ENCODE results near the gene FN3K. TPM values are rescaled to one million over a fixed set of nuclear protein-coding genes. Genes with fewer than 3 reads are reported as not detected.

Gene FN3K
- total and polyA plus RNA-seq, 2 of the 13 experiments (the other 11 are each of a cell fraction or from before 2014, with no cell fraction given): 3.5 to 12.2 TPM

GRCh38 chr17:82691714-82692113 is 43.7 kb upstream of the FN3K start:
- Histone ChIP-seq H4K20me1 (ENCODE audit: insufficient read depth, low read length) (no peaks in the 10 kb centered on the region), H3K36me3 (replicated peaks in 1 of 2; ENCODE audit: control insufficient read depth in 1 of 2, insufficient read depth in 2 of 2, low read length in 2 of 2) (no peaks in the 10 kb centered on the region), H3K4me3 (replicated peaks in 1 of 3; ENCODE audit: insufficient read depth in 1 of 3, low read depth in 2 of 3, low read length in 3 of 3) (no peak overlapping the region), H3K4me1 (ENCODE audit: insufficient read depth, low read length) (peaks cover 16% of the 10 kb centered on the region), H3K9me3 (ENCODE audit: low read length) (peaks cover 15% of the 10 kb centered on the region), H3K27ac (ENCODE audit: extremely low read length, insufficient read depth, low read length) (no peak overlapping the region), H3K4me2 (ENCODE audit: low read depth, low read length) (no peak overlapping the region), H2AFZ (ENCODE audit: low read length) (no peak overlapping the region), H3K9ac (ENCODE audit: insufficient read depth, low read depth, low read length) (no peak overlapping the region), H3K79me2 (ENCODE audit: insufficient read depth, low read length) (no peaks in the 10 kb centered on the region), H3K27me3 (ENCODE audit: control insufficient read depth in 1 of 2, insufficient read depth in 2 of 2, low read length in 2 of 2) (no peaks in the 10 kb centered on the region)
- DNase-seq (ENCODE audit: low spot score): no peak
- FAIRE-seq: no peak
- in situ Hi-C loops (cut with HindIII; ENCODE audit: extremely low pct_ligation_motif_present, low pct_unique_long_range_greater_than_20kb) (no loop called here), intact Hi-C loops (cut with micrococcal nuclease; ENCODE audit: unreplicated experiment) (no loop called here)
- WGBS (ENCODE audit: low lambda C conversion rate): 88% methylated on average over 13 of the region's 17 CpGs
- TF ChIP-seq NR0B2 (CRISPR knock-in tag; IDR thresholded peaks at IDR 0.05): no peak
- no peak for TF ChIP-seq RFXANK (CRISPR knock-in tag; IDR thresholded peaks at IDR 0.05)
- no peak for TF ChIP-seq RARA (CRISPR knock-in tag; IDR thresholded peaks at IDR 0.05)
- TF ChIP-seq ZNF225 (CRISPR knock-in tag; IDR thresholded peaks at IDR 0.05): no peak
- no TSS peak for BruUV-seq (replicated peaks)
- ATAC-seq: no peak
- ChIA-PET CTCF (ENCODE audit: low intra/inter-chr PET ratio, low total read pairs) (no interaction called here), POLR2A (no interaction called here)

- in situ Hi-C loops (cut with HindIII; ENCODE audit: extremely low pct_ligation_motif_present, low pct_unique_long_range_greater_than_20kb): no loop called here
- Histone ChIP-seq H3K9ac (ENCODE audit: insufficient read depth, low read depth, low read length) (no peak overlapping the region), H4K20me1 (ENCODE audit: insufficient read depth, low read length) (no peaks in the 10 kb centered on the region), H3K4me1 (ENCODE audit: insufficient read depth, low read length) (peaks cover 16% of the 10 kb centered on the region), H3K79me2 (ENCODE audit: insufficient read depth, low read length) (no peaks in the 10 kb centered on the region), H3K4me2 (ENCODE audit: low read depth, low read length) (no peak overlapping the region), H2AFZ (ENCODE audit: low read length) (no peak overlapping the region), H3K9me3 (ENCODE audit: low read length) (peaks cover 15% of the 10 kb centered on the region), H3K4me3 (replicated peaks in 1 of 3; ENCODE audit: insufficient read depth in 1 of 3, low read depth in 2 of 3, low read length in 3 of 3) (no peak overlapping the region), H3K36me3 (replicated peaks in 1 of 2; ENCODE audit: control insufficient read depth in 1 of 2, insufficient read depth in 2 of 2, low read length in 2 of 2) (no peaks in the 10 kb centered on the region), H3K27ac (ENCODE audit: extremely low read length, insufficient read depth, low read length) (no peak overlapping the region), H3K27me3 (ENCODE audit: control insufficient read depth in 1 of 2, insufficient read depth in 2 of 2, low read length in 2 of 2) (peaks cover 0 to under 1% of the 10 kb centered on the region in 2 experiments; a peak in 1 of 5 replicates)
- no peak for DNase-seq (ENCODE audit: low spot score)
- no peak for ATAC-seq
- no TSS peak for BruUV-seq (replicated peaks)
- no peak for FAIRE-seq
- 85% methylated on average over 15 of the region's 16 CpGs for WGBS (ENCODE audit: low lambda C conversion rate)
- POLR2A ChIA-PET: no interaction called here
- CTCF ChIA-PET (ENCODE audit: low intra/inter-chr PET ratio, low total read pairs): no interaction called here
- intact Hi-C loops (cut with micrococcal nuclease; ENCODE audit: unreplicated experiment): no loop called here
- TF ChIP-seq ZFP37 (CRISPR knock-in tag; IDR thresholded peaks at IDR 0.05; ENCODE audit: borderline replicate concordance) (no peak), KDM1A (CRISPR knock-in tag; IDR thresholded peaks at IDR 0.05) (no peak)
These were observed 43.1 kb upstream of the FN3K start for GRCh38 chr17:82692268-82692667.
